Measurements from ENCODE around the gene FKBP15. TPM values are rescaled to one million over a fixed set of nuclear protein-coding genes. Genes with fewer than 3 reads are reported as not detected.

The FKBP15 gene
- total and polyA plus RNA-seq, 2 of the 8 experiments (the other 6 are each of a cell fraction or from before 2014, with no cell fraction given): 9.9 to 13.8 TPM

DNA sequence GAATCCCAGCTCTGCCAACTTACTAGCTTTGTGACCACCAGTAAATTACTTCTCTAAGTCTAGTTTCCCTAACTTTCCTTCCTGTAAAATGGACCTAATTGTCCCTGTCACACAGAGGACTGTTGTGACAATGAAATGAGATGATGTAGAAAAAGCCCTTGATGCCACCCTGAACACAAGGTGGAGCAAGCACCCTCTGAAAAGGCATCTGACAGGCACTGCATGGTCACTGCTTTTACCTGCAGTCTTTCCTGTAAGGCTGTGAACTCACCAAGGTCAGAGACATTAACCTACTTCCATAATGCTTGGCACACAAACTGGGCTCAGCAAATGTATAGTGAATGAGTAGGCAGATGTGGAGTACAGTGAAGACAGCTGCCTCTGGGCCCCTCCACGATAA lies 64.2 kb downstream of the FKBP15 start:
- Histone ChIP-seq H4K20me1 (replicated peaks in 1 of 2; ENCODE audit: control insufficient read depth in 1 of 2, insufficient read depth in 2 of 2, low read length in 2 of 2) (no peaks in the 10 kb centered on the region), H3K14ac (ENCODE audit: insufficient read length) (no peak overlapping the region), H4K5ac (ENCODE audit: insufficient read length, low read depth, low read length) (no peak overlapping the region), H4K8ac (ENCODE audit: extremely low read depth, insufficient read depth, low read length) (no peak overlapping the region), H2BK20ac (ENCODE audit: low read length) (no peak overlapping the region), H3K4me1 (replicated peaks in 1 of 4; ENCODE audit: control insufficient read depth in 3 of 4, insufficient read depth in 4 of 4, low read length in 3 of 4) (peaks cover 0 to 11% (median 7%) of the 10 kb centered on the region in 4 experiments; a peak in 5 of 7 replicates), H2BK15ac (ENCODE audit: low read length) (no peak overlapping the region), H3K4me3 (ENCODE audit: extremely low read depth in 1 of 4, insufficient read depth in 2 of 4, low read depth in 3 of 4, low read length in 4 of 4) (no peak overlapping the region), H3K36me3 (ENCODE audit: control insufficient read depth in 2 of 4, insufficient read depth in 4 of 4, low read length in 3 of 4) (no peaks in the 10 kb centered on the region), H4K91ac (replicated peaks; ENCODE audit: insufficient read length, low read length) (no peak overlapping the region), H3K56ac (replicated peaks; ENCODE audit: insufficient read length, low read depth, low read length) (no peak overlapping the region), H3K9me3 (ENCODE audit: insufficient read depth in 2 of 2, low read depth in 1 of 2, low read length in 1 of 2) (no peaks in the 10 kb centered on the region), H3K18ac (ENCODE audit: extremely low read depth, low read length) (no peak overlapping the region), H3K79me2 (ENCODE audit: control insufficient read depth in 1 of 2, insufficient read depth in 2 of 2, low read length in 2 of 2) (no peaks in the 10 kb centered on the region), H3K27ac (ENCODE audit: low read depth, low read length) (no peak overlapping the region), H3K23me2 (ENCODE audit: low read depth, low read length) (no peaks in the 10 kb centered on the region), H3K27me3 (replicated peaks in 1 of 4; ENCODE audit: control insufficient read depth in 3 of 4, extremely low read depth in 1 of 4, insufficient read depth in 3 of 4, low read length in 3 of 4) (peaks cover 0 to 7% (median 6%) of the 10 kb centered on the region in 4 experiments; a peak in 5 of 7 replicates), H3K79me1 (ENCODE audit: low read depth, low read length) (no peaks in the 10 kb centered on the region), H2BK120ac (replicated peaks; ENCODE audit: low read depth, low read length) (no peak overlapping the region), H3K9ac (replicated peaks in 1 of 4; ENCODE audit: extremely low read depth in 1 of 4, low read depth in 3 of 4, low read length in 3 of 4) (no peak overlapping the region), H2AFZ (ENCODE audit: low read length) (no peak overlapping the region), H2BK5ac (ENCODE audit: low read depth, low read length) (no peak overlapping the region), H3K4me2 (ENCODE audit: insufficient read depth in 1 of 2, low read depth in 2 of 2, low read length in 2 of 2) (no peak overlapping the region), H3K4ac (replicated peaks; ENCODE audit: insufficient read length, low read depth, low read length) (no peak overlapping the region), H2AK5ac (ENCODE audit: low read depth, low read length) (no peak overlapping the region), H3K23ac (ENCODE audit: insufficient read length) (no peak overlapping the region), H2BK12ac (ENCODE audit: low read depth, low read length) (no peak overlapping the region)
- POLR2A ChIA-PET (ENCODE audit: partially characterized antibody): interaction anchor here (0.9 kb wide), 2 partner anchors 11 to 118 kb away, joined by 3 read pairs; partner anchors contain the start of genes CDC26 and PRPF4
- FAIRE-seq: no peak
- TF ChIP-seq RAD21 (IDR thresholded peaks at IDR 0.05 in 1 of 2, conservative IDR thresholded peaks at IDR 0.05 in 1 of 2; ENCODE audit: low read depth in 2 of 2, low read length in 2 of 2): peak; percentile 30 to 42; a peak in 2 of 4 replicates
- TF ChIP-seq, protein P1, sequence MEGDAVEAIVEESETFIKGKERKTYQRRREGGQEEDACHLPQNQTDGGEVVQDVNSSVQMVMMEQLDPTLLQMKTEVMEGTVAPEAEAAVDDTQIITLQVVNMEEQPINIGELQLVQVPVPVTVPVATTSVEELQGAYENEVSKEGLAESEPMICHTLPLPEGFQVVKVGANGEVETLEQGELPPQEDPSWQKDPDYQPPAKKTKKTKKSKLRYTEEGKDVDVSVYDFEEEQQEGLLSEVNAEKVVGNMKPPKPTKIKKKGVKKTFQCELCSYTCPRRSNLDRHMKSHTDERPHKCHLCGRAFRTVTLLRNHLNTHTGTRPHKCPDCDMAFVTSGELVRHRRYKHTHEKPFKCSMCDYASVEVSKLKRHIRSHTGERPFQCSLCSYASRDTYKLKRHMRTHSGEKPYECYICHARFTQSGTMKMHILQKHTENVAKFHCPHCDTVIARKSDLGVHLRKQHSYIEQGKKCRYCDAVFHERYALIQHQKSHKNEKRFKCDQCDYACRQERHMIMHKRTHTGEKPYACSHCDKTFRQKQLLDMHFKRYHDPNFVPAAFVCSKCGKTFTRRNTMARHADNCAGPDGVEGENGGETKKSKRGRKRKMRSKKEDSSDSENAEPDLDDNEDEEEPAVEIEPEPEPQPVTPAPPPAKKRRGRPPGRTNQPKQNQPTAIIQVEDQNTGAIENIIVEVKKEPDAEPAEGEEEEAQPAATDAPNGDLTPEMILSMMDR (IDR thresholded peaks at IDR 0.05; ENCODE audit: control extremely low read depth in 1 of 3, insufficient read depth in 1 of 3, low read depth in 1 of 3, low read length in 3 of 3): peak in 1 of 3 experiments; percentile 28; a peak in 1 of 4 replicates
- no peak for TF ChIP-seq EGR1 (IDR thresholded peaks at IDR 0.05; ENCODE audit: borderline replicate concordance, low read depth, low read length)
- TF ChIP-seq KDM5A (IDR thresholded peaks at IDR 0.05; ENCODE audit: low read length): no peak
- TF ChIP-seq PHF8 (conservative IDR thresholded peaks at IDR 0.05; ENCODE audit: low read depth, low read length): no peak
- TF ChIP-seq BRCA1 (IDR thresholded peaks at IDR 0.05; ENCODE audit: low read depth, low read length): no peak
- no peak for TF ChIP-seq SAP30 (IDR thresholded peaks at IDR 0.05; ENCODE audit: insufficient read depth, insufficient replicate concordance, low read length)
- WGBS, 2 experiments (ENCODE audit: extremely low coverage in 1 of 2, insufficient coverage in 1 of 2, insufficient read length in 1 of 2, insufficient replicate concordance in 2 of 2, low coverage in 1 of 2, low lambda C conversion rate in 2 of 2, missing lambda C conversion rate in 1 of 2): 86% methylated on average over 1 of the region's 1 CpG; no CpG with 5 or more reads in 1 of the 2 experiments
- DNase-seq (ENCODE audit: low read depth in 1 of 2, low spot score in 2 of 2): no peak
- CTCF ChIA-PET (ENCODE audit: partially characterized antibody): interaction anchor here (0.9 to 1.9 kb wide), 5 partner anchors 10 to 65 kb away, joined by 3 to 6 read pairs (median 5); no protein-coding TSS in a partner anchor

All from H1 (cell line).